GM18507 (cell line): ENCODE data around the gene PAK1.
A peak's percentile ranks its signal among the peaks of the same experiment; 100 is the strongest.
"Not testable (repeated sequence)": the region's sequence is repeated elsewhere in the genome, so short reads cannot be mapped to it uniquely, and the experiment has no call there.

Source experiments
- DNase-seq: peaks from one replicate; pipeline ENCODE4 v3.0.0; 2011; ENCODE audit warnings: low read depth; ENCODE audit not compliant: insufficient read length; ENCODE audit errors: extremely low spot score
- FAIRE-seq: peaks from 2 replicates; lab custom pipeline; 2011; peaks lifted over from hg19 to GRCh38; lab: Jason Lieb, UNC

PAK1 gene

DNA sequence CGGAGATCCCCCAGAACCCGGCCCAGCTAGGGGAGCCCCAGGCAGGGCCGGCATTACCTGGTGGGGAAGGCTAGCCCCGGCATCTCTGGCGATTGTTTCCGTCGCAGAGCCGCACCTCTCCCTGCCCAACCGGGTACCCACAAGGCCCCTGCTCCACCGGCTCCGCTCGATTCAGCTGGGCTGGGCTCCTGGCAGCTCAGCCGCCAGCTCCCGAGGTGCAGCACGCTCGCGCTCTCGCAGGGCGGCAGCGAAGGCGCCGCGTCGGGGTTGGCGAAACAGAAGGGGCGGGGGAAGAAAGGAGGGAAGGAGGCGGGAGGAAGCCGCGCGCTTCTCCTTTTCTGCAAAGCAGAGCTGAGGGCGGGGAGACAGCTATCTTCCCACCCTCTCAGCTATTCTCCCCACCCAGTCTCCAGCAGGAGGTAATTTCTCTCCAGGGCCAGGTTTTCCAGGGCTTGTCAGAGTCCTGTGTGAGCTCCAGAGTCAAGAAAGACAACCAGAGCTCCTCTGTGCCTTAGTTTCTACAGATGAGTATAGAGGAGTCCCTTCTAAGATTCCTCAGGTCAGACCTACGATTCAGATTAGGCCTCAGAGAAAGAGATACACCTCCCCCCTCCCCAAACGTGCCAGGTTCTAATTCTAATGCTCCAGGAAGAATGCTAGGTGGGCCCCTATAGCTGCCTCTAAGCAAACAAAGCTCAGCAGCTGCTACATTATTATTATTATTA is 62.0 kb downstream of the PAK1 start:
- DNase-seq, result peak; percentile 62
- FAIRE-seq, result peak; percentile 82

DNA sequence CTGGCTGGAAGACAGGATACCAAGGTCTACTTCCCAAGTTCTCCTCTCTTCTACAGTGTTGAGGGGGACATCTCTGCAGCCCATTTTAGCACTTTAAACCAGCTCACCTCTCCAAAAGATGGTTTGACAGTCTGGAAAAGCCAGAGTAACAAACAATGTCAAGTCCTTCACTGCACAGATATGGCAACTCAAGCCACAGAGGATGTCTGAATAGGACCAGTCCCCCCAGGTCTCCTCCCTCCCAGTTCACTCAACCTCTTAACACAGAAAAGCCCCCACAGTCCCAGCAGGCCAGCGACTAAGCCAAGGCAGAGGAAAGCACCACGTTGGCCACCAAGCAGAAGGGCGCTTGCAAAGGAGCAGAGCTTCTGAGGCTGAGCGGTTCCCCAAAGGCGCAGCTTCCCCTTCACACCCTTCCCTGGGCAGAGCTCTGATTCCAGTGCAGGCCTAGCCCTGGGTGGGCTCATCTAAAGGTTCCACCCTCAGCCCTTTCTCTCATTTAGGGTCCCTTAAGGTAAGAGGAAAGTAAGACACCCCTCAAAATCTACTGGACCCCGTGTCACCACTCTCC is 62.7 kb downstream of the PAK1 start:
- no peak for DNase-seq
- FAIRE-seq, result peak; percentile 29

DNA sequence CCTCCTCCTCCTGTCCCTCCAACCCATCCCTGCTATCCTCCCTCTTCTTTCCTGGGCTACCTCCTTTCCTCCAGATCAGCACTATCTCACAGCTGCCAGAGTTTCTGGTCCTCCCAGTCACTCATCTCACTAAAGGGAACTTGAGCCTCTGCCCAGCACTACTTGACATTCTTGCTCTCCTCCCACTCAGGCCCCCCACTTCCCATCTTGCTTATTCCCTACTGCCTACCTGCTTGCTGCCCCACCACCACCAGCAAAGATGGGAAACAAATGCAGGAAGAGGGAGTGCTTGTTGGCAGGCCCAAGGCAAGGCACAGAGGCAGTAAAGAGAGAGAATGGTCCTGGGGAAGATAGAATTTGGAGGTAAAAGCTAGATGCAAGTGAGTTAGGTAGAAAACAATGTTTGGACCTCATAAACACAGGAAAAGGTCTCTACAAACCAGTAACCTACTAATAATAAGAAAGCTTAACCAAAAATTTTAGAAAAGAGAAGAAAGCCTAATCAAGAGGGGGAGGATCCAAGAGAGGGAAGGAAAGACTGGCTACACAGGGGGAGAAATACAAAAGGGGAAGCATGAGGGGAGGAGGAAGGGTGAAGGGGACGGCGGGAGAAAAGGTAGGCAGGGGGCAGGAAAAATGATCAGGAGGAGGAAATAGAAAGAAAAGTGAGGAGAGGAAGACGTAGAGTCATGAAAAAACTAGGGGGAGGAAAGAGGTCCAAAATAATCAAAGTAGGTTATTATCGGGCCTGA is 63.6 kb downstream of the PAK1 start:
- DNase-seq (no peak), FAIRE-seq (no peak)

DNA sequence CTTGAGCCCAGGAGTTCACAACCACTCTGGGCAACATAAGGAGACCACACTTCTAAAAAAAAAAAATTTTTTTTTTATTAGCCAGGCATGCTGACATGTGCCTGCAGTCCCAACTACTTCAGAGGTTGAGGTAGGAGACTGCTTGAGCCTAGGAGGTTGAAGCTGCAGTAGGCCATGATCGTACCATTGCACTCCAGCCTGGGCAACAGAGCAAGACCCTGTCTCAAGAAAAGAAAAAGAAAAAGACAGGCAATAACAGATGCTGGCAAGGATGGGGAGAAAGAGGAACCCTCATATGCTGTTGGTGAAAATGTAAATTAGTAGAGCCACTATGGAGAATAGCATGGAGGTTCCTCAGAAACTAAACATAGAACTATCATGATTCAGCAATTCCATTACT is 64.8 kb downstream of the PAK1 start:
- DNase-seq (no peak), FAIRE-seq (no peak)

DNA sequence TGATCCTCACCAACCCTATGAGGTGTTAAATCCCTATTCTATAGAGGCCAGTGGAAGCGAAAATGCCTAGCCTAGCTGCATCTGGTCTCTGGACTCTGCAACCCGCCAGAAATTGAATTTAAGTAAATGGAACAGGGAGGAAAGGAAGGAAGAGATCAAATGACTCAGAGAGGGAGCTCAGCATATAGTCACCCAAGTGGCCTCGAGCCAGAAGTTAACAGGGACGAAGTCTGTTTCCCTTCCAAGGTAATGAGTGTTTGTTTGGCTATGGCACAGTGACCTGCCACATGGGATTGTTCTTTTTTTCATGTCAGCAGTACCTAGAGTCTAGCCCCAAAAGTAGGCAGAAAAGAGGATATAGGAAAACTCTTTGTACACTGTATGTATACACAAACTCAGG is 66.3 kb downstream of the PAK1 start:
- FAIRE-seq (no peak), DNase-seq (no peak)

DNA sequence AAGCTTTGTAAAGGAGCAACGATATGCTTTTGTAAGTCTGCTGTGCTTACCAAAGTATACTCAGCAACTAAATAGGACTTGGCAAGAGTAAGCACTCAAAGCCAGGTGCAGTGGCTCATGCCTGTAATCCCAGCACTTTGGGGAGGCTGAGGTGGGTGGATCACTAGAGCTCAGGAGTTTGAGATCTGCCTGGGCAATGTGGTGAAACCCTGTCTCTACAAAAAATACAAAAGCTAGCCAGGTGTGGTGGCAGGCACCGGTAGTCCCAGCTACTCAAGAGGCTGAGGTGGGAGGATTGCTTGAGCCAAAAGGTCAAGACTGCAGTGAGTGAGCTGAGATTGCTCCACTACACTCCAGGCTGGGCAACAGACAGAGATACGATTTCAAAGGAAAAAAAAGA is 67.5 kb downstream of the PAK1 start:
- FAIRE-seq, result no peak
- DNase-seq, result no peak

DNA sequence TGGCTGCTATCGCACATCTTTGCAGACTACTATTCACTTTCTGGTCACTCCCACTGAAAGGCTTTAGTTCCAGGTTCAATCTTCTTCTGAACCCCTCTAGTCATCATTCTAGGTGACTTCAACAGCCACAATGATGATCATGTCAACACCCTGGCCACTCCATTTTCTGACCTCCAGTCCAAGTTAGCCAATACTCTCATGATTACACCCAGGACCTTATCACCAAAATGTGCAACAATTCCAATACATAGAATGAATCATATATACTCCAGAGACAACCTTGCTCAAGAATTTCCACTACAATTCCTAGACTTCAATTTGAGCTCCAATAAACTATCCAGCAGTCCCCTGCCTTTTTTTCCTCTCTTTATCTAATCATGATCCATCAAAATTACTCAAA is 70.7 kb downstream of the PAK1 start:
- no peak for DNase-seq
- FAIRE-seq, result no peak

DNA sequence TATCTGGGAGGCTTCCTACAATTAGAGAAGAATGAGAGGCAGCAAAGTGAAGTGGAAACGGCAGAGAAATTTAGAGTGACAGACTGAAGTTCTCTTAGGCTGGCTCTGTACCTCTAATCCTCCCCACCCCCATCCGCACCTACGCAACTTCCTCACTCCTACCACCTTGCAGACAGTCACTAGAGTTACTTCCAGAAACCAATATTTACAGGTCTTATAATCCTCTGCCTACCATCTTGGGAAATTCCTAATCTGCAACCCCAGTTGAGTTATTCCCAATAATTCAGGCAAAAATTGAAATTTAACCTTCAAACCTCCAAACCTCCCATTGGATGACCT is 71.7 kb downstream of the PAK1 start:
- FAIRE-seq (no peak), DNase-seq (no peak)

DNA sequence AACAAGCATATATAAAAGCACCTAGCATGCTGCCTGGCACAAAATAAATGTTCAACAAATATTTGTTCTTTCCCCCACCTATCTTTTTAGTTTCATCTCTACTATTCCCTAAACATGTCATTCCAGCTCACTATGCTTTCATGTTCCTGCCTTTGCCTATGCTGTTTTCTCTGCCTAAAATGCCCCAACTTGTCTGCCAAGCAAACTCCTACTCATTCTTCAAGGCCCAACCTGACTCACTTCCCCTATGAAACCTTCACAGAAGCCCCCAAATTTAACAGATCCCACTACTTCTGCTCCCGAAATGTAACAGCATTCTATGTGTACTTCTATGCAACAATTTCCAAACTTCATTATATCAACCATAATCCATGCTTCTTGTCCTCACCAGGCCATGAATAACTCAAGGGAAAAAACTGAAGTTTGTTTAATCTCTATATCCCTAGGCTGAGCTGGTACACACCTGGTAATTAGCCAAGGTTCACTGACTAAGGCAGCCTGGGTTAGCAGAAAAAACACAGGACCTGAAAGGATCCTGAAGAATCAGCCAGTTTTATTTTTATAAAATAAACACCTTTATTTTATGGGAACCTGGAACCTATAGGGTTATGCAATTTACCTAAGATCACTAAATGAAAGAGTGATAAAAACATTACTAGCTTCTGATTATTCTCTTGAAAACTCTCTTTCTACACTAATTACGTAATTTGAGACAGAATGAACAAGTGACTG is 72.2 kb downstream of the PAK1 start:
- no peak for DNase-seq
- peak; percentile 9 for FAIRE-seq

DNA sequence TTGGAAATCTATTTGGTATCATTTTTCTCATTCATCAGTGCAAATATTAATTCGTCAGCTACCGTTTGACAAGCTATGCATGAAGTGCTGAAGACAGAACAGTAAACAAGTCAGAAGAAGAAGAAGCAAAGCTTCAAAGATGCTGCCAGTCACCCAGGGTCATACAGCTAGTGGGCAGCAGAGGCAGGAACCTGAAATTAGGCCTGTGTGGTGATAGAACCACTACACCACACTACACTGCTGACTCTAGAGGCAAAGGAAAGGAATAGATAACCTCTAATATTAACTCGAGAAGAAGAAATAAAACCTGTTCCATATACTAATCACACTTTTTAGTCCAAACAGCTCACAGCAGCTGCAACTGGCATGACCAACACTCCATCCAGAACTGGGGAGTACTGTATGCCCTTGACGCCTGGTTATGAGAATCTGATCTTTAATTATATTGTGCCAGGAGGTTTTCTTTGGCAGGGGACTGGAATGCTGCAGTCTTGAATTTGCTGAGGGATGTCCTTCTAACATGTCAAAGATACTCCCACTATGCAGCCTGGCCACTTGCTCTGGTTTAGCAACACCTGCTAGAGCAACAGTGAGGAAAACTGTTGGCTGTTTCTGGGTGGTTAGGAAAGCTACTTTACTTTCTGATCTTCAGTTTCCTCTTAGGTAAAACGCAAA is 73.0 kb downstream of the PAK1 start:
- no peak for FAIRE-seq
- no peak for DNase-seq

DNA sequence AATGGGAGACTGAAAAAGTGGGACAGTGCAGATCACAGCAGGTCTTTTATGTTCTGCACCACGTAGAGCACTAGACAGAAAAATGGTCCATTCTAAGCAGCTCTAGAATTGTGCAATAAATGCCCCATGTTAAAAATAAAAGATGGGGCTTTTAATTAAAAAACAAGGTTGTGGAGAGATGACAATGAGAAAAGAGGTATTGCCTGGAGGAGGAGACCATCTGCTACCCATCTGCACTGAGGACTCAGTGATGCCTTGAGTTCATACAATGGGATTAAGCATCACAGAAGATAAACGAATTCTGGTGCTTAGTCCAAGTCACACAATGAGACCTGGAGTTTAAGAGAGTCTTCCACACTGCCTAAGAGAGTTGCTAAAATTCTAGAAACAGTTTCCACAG is 73.6 kb downstream of the PAK1 start:
- DNase-seq (no peak), FAIRE-seq (no peak)

DNA sequence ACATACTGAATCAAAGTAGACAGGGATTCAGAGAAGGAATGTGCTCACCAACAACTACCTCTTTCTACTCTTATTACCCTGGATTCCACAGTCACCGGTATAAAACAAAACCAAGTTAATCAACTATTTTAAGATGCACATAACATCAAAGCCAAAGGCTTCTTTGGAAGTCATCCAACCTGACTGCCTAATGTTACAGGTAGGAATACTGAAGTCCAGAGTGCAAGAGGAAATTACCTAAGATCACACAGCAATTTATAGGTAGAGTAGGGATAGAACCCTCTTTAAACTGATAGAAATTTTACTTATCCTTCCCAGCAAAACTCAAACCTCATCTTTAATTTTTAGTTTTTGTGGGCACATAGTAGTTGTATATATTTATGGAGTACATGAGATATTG is 76.3 kb downstream of the PAK1 start:
- FAIRE-seq (no peak), DNase-seq (no peak)

DNA sequence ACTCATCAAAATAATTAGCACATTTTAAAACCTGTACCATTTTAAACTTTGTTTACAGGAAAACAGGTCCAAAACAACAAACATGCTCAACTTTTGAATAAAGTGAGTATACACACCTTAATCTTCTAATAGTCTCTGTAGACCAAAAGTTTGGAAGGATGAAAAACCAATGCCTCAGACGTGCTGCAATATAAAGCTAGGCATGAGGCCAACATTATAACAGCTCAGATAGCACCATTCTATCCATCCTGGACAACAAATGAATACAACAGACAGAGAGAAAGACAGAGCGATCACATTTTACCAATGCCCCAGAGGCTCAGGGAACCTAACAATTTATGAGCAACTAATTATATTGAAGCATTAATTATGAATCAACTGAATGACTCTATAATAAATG is 77.0 kb downstream of the PAK1 start:
- DNase-seq, result no peak
- no peak for FAIRE-seq

DNA sequence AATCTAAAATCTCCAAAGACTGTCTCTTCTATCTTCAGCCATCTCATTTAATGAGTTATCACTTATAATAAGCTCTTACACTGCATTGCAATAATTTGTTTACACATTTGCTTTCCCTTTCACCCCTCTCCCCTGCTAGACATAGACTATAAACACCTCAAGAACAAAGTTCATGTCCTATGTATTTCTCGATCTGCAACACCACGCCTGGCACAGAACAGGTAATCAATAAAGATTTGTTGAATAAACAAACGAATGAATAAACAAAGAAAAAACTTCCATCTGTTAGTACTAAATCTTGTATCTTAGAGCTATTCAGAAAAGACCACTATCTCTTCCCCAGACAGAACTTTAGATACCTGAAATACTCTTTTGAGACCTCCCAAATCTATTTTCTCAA is 77.6 kb downstream of the PAK1 start:
- DNase-seq, result no peak
- no peak for FAIRE-seq

DNA sequence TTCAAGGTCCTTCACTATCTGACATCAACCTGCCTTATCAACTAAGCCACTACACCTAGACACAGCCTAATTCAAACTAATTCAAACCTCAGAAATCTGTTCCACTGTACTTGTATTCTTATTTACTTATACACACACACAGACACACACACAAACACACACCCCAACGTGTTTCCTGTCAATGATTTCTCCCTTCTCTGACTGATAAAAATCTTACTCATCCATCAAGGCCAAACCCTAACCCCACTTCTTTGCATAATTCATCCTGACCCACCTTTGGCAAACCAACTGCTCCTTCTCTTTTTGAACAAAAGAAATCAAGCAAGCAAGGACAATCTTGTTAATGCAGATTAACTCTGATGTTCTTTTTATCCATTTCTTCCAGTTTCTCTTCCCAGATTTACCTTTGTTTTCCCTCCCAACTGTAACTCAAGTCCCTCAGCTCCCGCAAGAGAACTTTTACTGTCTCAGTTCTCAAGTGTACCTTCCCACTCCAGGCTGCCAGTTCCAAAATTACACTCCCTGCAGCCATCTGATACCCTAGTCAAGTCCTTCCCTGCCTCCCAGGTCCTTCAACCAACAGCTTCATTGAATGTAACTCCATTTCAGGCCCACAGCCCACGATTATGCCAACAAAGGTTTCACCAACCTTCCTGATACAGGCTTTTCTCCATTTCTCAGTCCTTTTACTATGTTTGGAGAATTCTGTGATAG is 78.3 kb downstream of the PAK1 start:
- no peak for FAIRE-seq

DNA sequence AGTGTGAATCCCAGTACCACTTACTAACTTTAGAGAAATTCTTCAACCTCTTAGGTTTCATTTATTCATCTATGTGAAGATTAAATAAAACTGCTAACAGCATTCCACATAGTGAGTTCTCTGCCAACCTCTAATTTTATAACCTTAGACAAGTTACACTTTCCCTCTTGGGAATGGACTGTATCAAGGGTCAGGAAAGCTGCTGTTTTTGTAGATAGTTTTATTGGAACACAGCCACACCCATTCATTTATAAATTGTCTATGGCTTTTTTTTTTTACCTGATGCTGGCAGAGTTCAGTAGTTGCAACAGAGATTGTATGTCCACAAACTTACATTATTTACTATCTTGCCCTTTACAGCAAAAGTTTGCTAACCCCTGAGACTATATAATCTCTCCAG is 81.1 kb downstream of the PAK1 start:
- FAIRE-seq (no peak), DNase-seq (no peak)

More for the DNA sequence above, 78.3 kb downstream of the PAK1 start:
- DNase-seq, result no peak

DNA sequence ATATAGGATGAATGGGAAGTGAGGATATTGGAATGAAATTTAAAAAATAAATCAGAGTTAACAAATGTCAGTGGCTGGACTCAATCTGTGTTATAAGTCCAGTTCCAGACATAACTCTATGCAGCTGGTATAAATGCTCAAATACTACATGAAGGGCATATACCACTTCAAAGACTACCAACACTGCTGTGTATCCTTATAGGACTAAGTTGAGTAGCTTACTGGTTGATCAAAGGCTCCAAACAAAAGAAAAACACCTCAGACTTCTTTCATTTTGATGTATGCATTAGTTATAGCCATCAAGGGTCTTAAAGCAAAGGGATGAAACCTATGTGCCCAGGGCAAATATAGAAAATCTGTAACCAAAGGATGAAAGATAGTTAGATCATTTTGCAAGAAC is 86.2 kb downstream of the PAK1 start:
- DNase-seq (no peak), FAIRE-seq (no peak)

DNA sequence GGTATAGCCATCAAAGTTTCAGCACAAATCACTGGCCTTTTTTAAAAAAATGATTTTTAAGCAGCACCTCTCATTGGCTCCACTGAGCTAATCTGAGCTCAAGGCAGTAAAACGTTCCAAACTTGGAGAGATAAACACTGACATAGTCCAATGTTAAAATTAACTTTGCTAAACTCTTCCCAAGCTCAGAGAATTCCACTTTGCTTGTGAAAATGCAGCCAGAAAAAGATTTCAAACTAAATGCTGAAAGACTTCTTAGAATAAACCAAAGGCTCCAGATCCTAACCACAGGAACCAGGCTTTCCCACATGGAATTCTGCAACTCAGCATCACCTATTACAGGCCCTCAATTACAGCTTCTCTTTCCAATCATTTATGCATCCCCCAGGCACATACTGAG is 87.7 kb downstream of the PAK1 start:
- DNase-seq, result no peak
- FAIRE-seq, result no peak

DNA sequence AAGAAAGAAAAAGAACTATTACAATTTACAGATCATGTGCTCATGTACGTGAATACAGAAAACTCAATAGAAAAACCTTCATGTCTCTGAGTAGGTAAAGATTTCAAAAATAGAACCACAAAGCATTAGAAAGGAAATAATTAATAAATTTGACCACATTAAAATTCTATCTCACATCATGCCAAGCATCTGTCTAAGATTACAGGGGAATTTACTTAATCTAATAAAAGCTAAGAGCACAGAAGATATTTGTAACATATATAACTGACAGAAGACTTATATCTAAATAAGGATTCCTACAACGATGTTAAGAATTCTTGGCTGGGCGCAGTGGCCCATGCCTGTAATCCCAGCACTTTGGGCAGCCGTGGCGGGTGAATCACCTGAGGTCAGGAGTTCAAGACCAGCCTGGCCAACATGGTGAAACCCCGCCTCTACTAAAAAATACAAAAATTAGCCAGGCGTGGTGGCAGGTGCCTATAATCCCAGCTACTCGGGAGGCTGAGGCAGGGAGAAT is 88.6 kb downstream of the PAK1 start:
- DNase-seq, FAIRE-seq: not testable (repeated sequence)
